IMR-90 (cell line): Measurements from ENCODE around the gene IQSEC1. TPM values are rescaled to one million over a fixed set of nuclear protein-coding genes. Genes with fewer than 3 reads are reported as not detected.

Experiments used
- ATAC-seq: fragments of 200-7000 bp; cut with Tn5 transposase; 2 replicates; pipeline ENCODE4 v1.9.1; 2020; ENCODE audit warnings: low read depth, mild to moderate bottlenecking, moderate library complexity
- BruUV-seq: library from RNA; stranded (reverse); fragments of 400-500 nt; replicated peaks from 2 replicates; lab custom pipeline; 2021; lab: Mats Ljungman, UMichigan
- CTCF ChIA-PET: fragments of 300-600 bp; formaldehyde crosslinking; extraction: SDS; loops from one replicate; lab custom pipeline; 2021; ENCODE audit warnings: antibody characterized with exemption; lab: Yijun Ruan, JAX
- POLR2A ChIA-PET: fragments of 300-600 bp; sonication (Branson Sonifier 250); formaldehyde crosslinking; loops from one replicate; lab custom pipeline; 2022; ENCODE audit warnings: antibody characterized with exemption; ENCODE audit not compliant: unreplicated experiment; lab: Charles Lee
- DNase-seq: peaks from one replicate; pipeline ENCODE4 v3.0.0; 2013
- H2AFZ ChIP-seq: replicated peaks from 2 replicates; pipeline ENCODE3; 2013; ENCODE audit warnings: low read length, mild to moderate bottlenecking; ENCODE audit not compliant: poor library complexity
- H2AK5ac ChIP-seq: 2 replicates; pipeline ENCODE4 v1.6.1; 2013; ENCODE audit warnings: low read depth, low read length, inconsistent platforms
- H2AK9ac ChIP-seq: replicated peaks from 2 replicates; pipeline ENCODE3; 2013; ENCODE audit warnings: mild to moderate bottlenecking, low read depth, low read length, moderate library complexity; ENCODE audit not compliant: poor library complexity
- H2BK120ac ChIP-seq: 2 replicates; pipeline ENCODE4 v1.6.1; 2013; ENCODE audit warnings: low read depth, low read length, inconsistent platforms
- H2BK15ac ChIP-seq: 3 replicates; pipeline ENCODE4 v1.6.1; 2013; ENCODE audit warnings: low read depth, low read length, inconsistent platforms
- H2BK20ac ChIP-seq: 2 replicates; pipeline ENCODE4 v1.6.1; 2013; ENCODE audit warnings: low read depth, mild to moderate bottlenecking, inconsistent platforms, low read length, moderate library complexity
- H2BK5ac ChIP-seq: 2 replicates; pipeline ENCODE4 v1.6.1; 2013; ENCODE audit warnings: mild to moderate bottlenecking, low read depth, low read length, inconsistent platforms; ENCODE audit not compliant: poor library complexity, severe bottlenecking
- H3K14ac ChIP-seq: replicated peaks from 2 replicates; pipeline ENCODE4 v1.6.1; 2013; ENCODE audit warnings: low read depth, low read length, inconsistent platforms
- H3K18ac ChIP-seq: 2 replicates; pipeline ENCODE4 v1.6.1; 2013; ENCODE audit warnings: low read depth, low read length, control low read depth
- H3K23ac ChIP-seq: 2 replicates; pipeline ENCODE4 v1.6.1; 2013; ENCODE audit warnings: low read depth, low read length, inconsistent platforms
- H3K27ac ChIP-seq: 2 replicates; pipeline ENCODE4 v1.5.1; 2013; ENCODE audit warnings: mild to moderate bottlenecking, control low read depth, low read length; ENCODE audit not compliant: insufficient read depth
- H3K27me3 ChIP-seq: 2 replicates; pipeline ENCODE4 v1.6.1; 2013; ENCODE audit warnings: low read length; ENCODE audit not compliant: control insufficient read depth, insufficient read depth
- H3K36me3 ChIP-seq: 2 replicates; pipeline ENCODE4 v1.6.1; 2013; ENCODE audit warnings: low read length, mixed read lengths; ENCODE audit not compliant: control insufficient read depth, insufficient read depth
- H3K4ac ChIP-seq: 2 replicates; pipeline ENCODE4 v1.6.1; 2013; ENCODE audit warnings: low read depth, low read length, inconsistent platforms
- H3K4me1 ChIP-seq: 2 replicates; pipeline ENCODE4 v1.6.1; 2013; ENCODE audit warnings: low read length, mixed read lengths; ENCODE audit not compliant: control insufficient read depth, insufficient read depth
- H3K4me2 ChIP-seq: 2 replicates; pipeline ENCODE4 v1.6.1; 2013; ENCODE audit warnings: low read depth, mild to moderate bottlenecking, control low read depth, low read length, moderate library complexity
- H3K4me3 ChIP-seq: 2 replicates; pipeline ENCODE4 v1.5.1; 2013; ENCODE audit warnings: low read depth, mild to moderate bottlenecking, control low read depth, low read length, moderate library complexity; ENCODE audit not compliant: insufficient read depth
- H3K56ac ChIP-seq: 2 replicates; pipeline ENCODE4 v1.6.1; 2013; ENCODE audit warnings: low read length, inconsistent platforms; ENCODE audit not compliant: insufficient read depth; ENCODE audit errors: extremely low read depth
- H3K79me1 ChIP-seq, 2 experiments: 2 replicates each; pipeline ENCODE4 v1.6.1; 2013; ENCODE audit warnings: low read length in 2 of 2, inconsistent platforms in 1 of 2, low read depth in 1 of 2
- H3K9ac ChIP-seq: 2 replicates; pipeline ENCODE4 v1.6.1; 2013; ENCODE audit warnings: low read depth, low read length, control low read depth
- H3K9me1 ChIP-seq: 2 replicates; pipeline ENCODE4 v1.6.1; 2013; ENCODE audit warnings: low read length, inconsistent platforms; ENCODE audit not compliant: insufficient read depth
- H3K9me3 ChIP-seq: 2 replicates; pipeline ENCODE4 v1.6.1; 2013; ENCODE audit warnings: low read length; ENCODE audit not compliant: control insufficient read depth, insufficient read depth
- H4K20me1 ChIP-seq: 2 replicates; pipeline ENCODE4 v1.6.1; 2013; ENCODE audit warnings: low read length, inconsistent platforms; ENCODE audit not compliant: insufficient read depth
- H4K5ac ChIP-seq: 2 replicates; pipeline ENCODE4 v1.6.1; 2013; ENCODE audit warnings: mild to moderate bottlenecking, low read depth, low read length, control low read depth
- H4K8ac ChIP-seq, 2 experiments: 2 replicates each; pipeline ENCODE4 v1.6.1; 2013; ENCODE audit warnings: low read depth in 2 of 2, low read length in 2 of 2, control low read depth in 1 of 2, inconsistent platforms in 1 of 2
- H4K91ac ChIP-seq: 2 replicates; pipeline ENCODE4 v1.6.1; 2013; ENCODE audit warnings: low read depth, low read length, inconsistent platforms; ENCODE audit not compliant: insufficient read depth
- BHLHE40 ChIP-seq: fragments of 150-350 bp; IDR thresholded peaks from 2 replicates; pipeline ENCODE4 v1.6.1; 2016; ENCODE audit warnings: mild to moderate bottlenecking, low read depth, low read length
- CEBPB ChIP-seq: IDR thresholded peaks from 2 replicates; pipeline ENCODE4 v1.6.1; 2012; ENCODE audit warnings: low read depth, low read length, improper control_type of control experiment
- CHD1 ChIP-seq: IDR thresholded peaks from 2 replicates; pipeline ENCODE4 v1.6.1; 2012; ENCODE audit warnings: low read depth, low read length, improper control_type of control experiment
- CTCF ChIP-seq: conservative IDR thresholded peaks from 2 replicates; pipeline ENCODE4 v1.5.1; 2012; ENCODE audit warnings: mild to moderate bottlenecking, low read depth, low read length, improper control_type of control experiment
- FOS ChIP-seq: fragments of 150-350 bp; IDR thresholded peaks from 2 replicates; pipeline ENCODE4 v1.6.1; 2016; ENCODE audit warnings: low read depth, low read length
- MAFK ChIP-seq: IDR thresholded peaks from 2 replicates; pipeline ENCODE4 v1.6.1; 2012; ENCODE audit warnings: low read depth, low read length, improper control_type of control experiment
- MAZ ChIP-seq: IDR thresholded peaks from 2 replicates; pipeline ENCODE4 v1.6.1; 2012; ENCODE audit warnings: low read depth, mild to moderate bottlenecking, low read length, improper control_type of control experiment, moderate library complexity, borderline replicate concordance
- MXI1 ChIP-seq: IDR thresholded peaks from 2 replicates; pipeline ENCODE4 v1.6.1; 2012; ENCODE audit warnings: low read depth, mild to moderate bottlenecking, low read length, moderate library complexity, borderline replicate concordance
- NFE2L2 ChIP-seq: fragments of 150-350 bp; IDR thresholded peaks from 2 replicates; pipeline ENCODE4 v1.6.1; 2016; ENCODE audit warnings: low read depth, mild to moderate bottlenecking, low read length
- RAD21 ChIP-seq: IDR thresholded peaks from 2 replicates; pipeline ENCODE4 v1.6.1; 2012; ENCODE audit warnings: low read length, improper control_type of control experiment
- RCOR1 ChIP-seq: IDR thresholded peaks from 2 replicates; pipeline ENCODE4 v1.6.1; 2012; ENCODE audit warnings: mild to moderate bottlenecking, low read length, improper control_type of control experiment; ENCODE audit not compliant: insufficient replicate concordance
- RFX5 ChIP-seq: IDR thresholded peaks from 2 replicates; pipeline ENCODE4 v1.8.0; 2012; ENCODE audit warnings: low read depth, mild to moderate bottlenecking, low read length, moderate library complexity
- USF2 ChIP-seq: fragments of 150-350 bp; IDR thresholded peaks from 2 replicates; pipeline ENCODE4 v1.6.1; 2017; ENCODE audit warnings: mild to moderate bottlenecking, antibody characterized with exemption, low read length, low read depth
- WGBS, 2 experiments: methylation state at CpG; one replicate each; pipeline versions ENCODE4 v1.1.5 to v1.1.7; 2013; ENCODE audit warnings: missing lambda C conversion rate in 2 of 2; ENCODE audit not compliant: insufficient read length in 1 of 2; ENCODE audit errors: extremely low coverage in 2 of 2; 5-methylcytosine and 5-hydroxymethylcytosine counted together
- dilution Hi-C: fragments of 300-500 bp; cut with HindIII; formaldehyde crosslinking; loops from one replicate; pipeline ENCODE4 v1.14.3; 2018; ENCODE audit warnings: low sequenced_read_pairs; ENCODE audit not compliant: unreplicated experiment
- in situ Hi-C: fragments of 300-500 bp; cut with MboI; formaldehyde crosslinking; loops from 3 replicates; pipeline ENCODE4 v1.14.3; 2019; ENCODE audit warnings: low sequenced_read_pairs, inconsistent platforms, mixed read lengths
- intact Hi-C: fragments of 100-400 bp; cut with micrococcal nuclease; formaldehyde crosslinking; loops from 2 replicates; pipeline ENCODE4 v1.10.0; 2022
- polyA plus RNA-seq, 3 experiments: library from polyadenylated mRNA; depleted of rRNA; stranded (reverse); fragments of >200 nt; gene quantifications; 2 replicates each; pipeline ENCODE4 v1.2.3, GENCODE V29; 2012; ENCODE audit warnings: low replicate concordance in 1 of 3
- total RNA-seq: library from RNA; depleted of rRNA; stranded (reverse); fragments of >200 nt; gene quantifications from 2 replicates; pipeline ENCODE4 v1.2.3, GENCODE V29; 2012

Gene IQSEC1
- total and polyA plus RNA-seq, 2 of the 4 experiments (the other 2 are of a cell fraction), result 5.9 to 11.9 TPM

GRCh38 chr3:13008155-13008995 is 64.9 kb downstream of the IQSEC1 start:
- H2AFZ ChIP-seq, result no peak overlapping the region
- no peak overlapping the region for H2BK5ac ChIP-seq
- H4K5ac ChIP-seq, result no peak overlapping the region
- TF ChIP-seq MXI1, result no peak
- TF ChIP-seq RCOR1, result no peak
- TF ChIP-seq RAD21, result no peak
- TF ChIP-seq USF2, result no peak
- no peak for TF ChIP-seq BHLHE40
- TF ChIP-seq CEBPB, result no peak
- TF ChIP-seq FOS, result no peak
- no peak for TF ChIP-seq NFE2L2
- TF ChIP-seq MAZ, result no peak
- no peak for TF ChIP-seq MAFK
- TF ChIP-seq RFX5, result no peak
- no peak for TF ChIP-seq CTCF
- TF ChIP-seq CHD1, result no peak
- no peak overlapping the region for H4K8ac ChIP-seq
- H3K56ac ChIP-seq, result no peak overlapping the region
- no peaks in the 10 kb centered on the region for H3K36me3 ChIP-seq
- no peak overlapping the region for H2AK5ac ChIP-seq
- ATAC-seq, result no peak
- H2BK15ac ChIP-seq, result no peak overlapping the region
- no peak overlapping the region for H3K9ac ChIP-seq
- H3K27me3 ChIP-seq, result peaks cover 23% of the 10 kb centered on the region
- H2AK9ac ChIP-seq, result no peak overlapping the region
- no peak overlapping the region for H3K4ac ChIP-seq
- dilution Hi-C loops, result no loop called here
- no peak overlapping the region for H3K4me2 ChIP-seq
- intact Hi-C loops, result no loop called here
- no peak overlapping the region for H2BK120ac ChIP-seq
- H3K9me1 ChIP-seq, result no peaks in the 10 kb centered on the region
- H3K23ac ChIP-seq, result no peak overlapping the region
- ChIA-PET CTCF (no interaction called here), POLR2A (no interaction called here)
- H3K4me1 ChIP-seq, result no peaks in the 10 kb centered on the region; the same call in 1 of the 2 replicates
- whole genome bisulfite sequencing, 2 experiments, result 80% methylated on average over 3 of the region's 17 CpGs; no CpG with 5 or more reads in 1 of the 2 experiments
- H3K9me3 ChIP-seq, result no peaks in the 10 kb centered on the region
- in situ Hi-C loops, result no loop called here
- H3K4me3 ChIP-seq, result no peak overlapping the region
- H3K14ac ChIP-seq, result no peak overlapping the region
- H3K18ac ChIP-seq, result no peak overlapping the region
- no peak overlapping the region for H3K27ac ChIP-seq
- H3K79me1 ChIP-seq, result no peaks in the 10 kb centered on the region
- no peaks in the 10 kb centered on the region for H4K20me1 ChIP-seq
- no peak overlapping the region for H4K91ac ChIP-seq
- DNase-seq, result no peak
- no peak overlapping the region for H2BK20ac ChIP-seq
- no TSS peak for BruUV-seq
